Fibroblast of peridontal ligament (primary cell): ENCODE results near the gene TMEM143.
"Not testable (repeated sequence)": the region's sequence is repeated elsewhere in the genome, so short reads cannot be mapped to it uniquely, and the experiment has no call there.

Experiments used
- DNase-seq: peaks from one replicate; pipeline ENCODE4 v3.0.0-alpha.2; 2010; ENCODE audit errors: extremely low read depth

Gene TMEM143

GRCh38 chr19:48391100-48392005, 27.6 kb upstream of the TMEM143 start, which contains the start of gene KDELR1:
Gene KDELR1, minus strand, starts transcription at chr19:48391551. Its CDS starts 193 bp downstream, at chr19:48391358.
- DNase-seq, result peak; percentile 66

DNA sequence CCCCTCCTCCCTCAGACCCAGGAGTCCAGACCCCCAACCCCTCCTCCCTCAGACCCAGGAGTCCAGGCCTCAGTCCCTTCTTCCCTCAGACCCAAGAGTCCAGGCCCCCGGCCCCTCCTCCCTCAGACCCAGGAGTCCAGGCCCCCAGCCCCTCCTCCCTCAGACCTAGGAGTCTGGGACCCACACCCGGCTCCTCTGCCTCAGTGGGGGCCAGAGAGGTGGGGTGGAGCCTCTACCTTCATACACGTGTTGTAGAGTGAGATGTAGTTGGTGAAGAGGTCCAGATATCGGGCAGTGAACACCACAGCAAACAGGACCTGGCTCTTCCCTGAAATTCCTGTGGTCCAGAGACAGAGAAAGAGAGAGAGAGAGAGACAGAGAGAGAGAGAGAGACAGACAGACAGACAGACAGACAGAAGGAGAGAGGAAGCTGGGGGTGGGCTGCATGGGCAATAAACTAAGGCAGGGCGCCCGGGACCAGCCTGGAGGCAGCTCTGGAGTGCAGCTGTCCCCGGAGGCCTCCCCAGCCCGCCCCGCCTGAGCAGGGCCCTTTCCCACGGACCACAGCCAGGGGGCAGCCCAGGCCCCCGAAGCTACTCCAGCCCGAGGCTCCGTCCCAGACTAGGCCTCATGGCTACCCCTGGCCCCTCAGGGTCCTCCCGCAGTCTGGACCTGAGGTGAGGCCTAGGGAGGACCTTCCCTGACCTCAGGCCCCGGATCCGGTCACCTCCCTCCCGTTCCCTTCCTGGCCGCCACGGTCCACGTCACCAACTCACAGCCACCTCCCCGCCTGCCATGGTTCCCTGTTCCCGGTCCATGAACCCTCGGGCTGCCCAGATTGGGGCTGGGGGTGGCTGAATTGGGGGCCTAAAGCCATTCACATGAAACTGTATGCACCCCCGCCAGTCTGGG, 26.7 kb upstream of the TMEM143 start:
- peak; percentile 53 for DNase-seq

DNA sequence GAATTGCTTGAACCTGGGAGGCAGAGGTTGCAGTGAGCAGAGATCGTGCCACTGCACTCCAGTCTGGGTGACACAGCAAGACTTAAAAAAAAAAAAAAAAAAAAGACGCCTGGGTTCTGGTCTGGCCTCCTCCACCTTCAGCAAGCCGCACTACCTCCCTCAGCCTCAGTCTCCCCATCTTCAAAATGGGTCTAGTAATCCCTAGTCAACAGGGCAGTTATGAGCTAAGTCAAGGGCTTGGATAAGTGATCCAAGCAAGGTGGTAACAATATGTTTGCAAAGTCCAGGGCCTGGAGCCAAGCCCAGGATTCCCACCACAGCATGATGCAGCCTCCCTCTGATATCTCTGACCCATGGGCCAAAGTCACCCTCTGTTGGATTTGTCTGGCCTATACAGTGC, 23.2 kb upstream of the TMEM143 start:
- no peak for DNase-seq

DNA sequence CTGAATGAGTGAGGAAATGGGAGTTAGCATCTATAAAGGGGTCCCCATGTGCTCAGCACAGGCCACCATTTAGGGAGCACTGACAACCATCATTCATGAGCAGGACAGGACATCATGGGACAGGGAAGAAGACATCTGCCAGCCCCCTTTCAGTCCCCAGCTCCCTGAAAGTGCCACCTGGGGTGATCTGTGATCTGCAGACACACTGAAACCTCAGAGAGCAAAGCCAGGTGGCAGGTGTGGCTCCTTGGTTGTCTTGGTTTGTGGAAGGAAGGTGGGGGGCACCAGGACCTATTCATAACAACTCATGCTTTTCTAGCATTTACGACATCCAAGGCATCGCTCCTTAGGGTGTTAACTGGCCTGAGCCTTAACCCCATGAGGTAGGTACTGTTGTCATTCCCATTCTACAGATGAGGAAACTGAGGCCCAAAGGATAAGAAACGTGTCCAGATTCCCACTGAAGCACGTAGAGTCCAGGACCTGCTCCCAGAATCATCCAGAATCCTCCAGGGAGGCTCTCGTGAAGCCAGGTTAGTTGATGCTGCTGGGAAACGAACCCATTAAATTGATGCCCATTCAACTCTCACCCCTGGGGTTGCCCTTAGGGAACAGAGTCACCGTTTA, 21.8 kb upstream of the TMEM143 start:
- DNase-seq, result no peak

DNA sequence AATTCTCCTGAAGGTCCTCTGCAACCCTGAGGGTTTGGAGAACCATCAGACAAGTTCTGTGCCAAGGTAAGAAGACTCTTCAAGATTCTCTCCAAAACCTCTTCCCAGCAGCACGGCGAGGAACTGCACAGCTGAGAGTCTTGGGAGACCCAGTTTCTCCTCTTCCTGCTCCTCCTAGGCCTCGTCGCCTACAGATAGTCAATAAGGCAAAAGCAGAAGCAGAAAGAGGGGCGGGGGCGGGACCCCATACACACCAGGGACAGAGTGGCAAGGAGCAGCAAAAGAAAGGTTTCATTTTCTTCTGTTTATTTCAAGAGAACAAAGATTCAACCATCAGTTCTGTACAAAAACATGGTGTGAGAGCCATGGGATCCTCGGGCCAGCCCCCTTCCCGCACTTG, 18.5 kb upstream of the TMEM143 start:
- DNase-seq, result no peak

DNA sequence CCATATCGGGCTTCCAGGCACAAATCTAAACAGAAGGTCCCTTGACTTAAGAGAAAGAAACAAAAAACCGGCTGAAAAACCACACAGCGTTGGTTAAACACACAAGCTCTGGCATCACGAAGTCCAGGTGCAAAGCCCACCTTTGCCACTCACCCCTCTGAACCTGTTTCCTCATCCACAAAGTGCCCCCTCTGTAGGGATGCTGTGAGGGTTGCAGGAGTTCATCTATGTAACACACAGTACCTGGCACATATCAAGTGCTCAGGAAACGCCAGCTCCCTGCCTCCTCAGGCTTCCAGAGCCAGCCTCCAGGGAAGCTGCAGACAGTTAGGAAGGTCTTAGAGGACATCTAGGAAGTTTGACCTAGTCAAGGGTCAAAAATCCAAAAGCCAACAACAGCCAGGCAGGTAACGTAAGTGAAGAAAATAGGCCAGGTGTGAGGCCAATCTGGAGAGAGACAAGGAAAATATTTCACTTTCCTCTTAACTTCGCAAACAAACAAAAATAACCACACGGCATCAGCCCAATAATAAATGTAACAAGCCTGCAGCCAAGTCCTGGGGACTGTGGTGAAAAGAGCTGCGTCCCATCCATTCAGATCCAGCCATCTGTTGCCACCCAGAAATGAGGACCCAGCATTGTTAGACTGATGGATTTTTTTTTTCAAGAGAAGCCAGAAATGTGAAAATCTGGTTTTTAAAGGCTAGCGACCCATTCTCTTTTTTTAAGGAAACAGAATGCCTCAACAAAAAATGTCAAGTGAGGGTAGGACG, 17.6 kb upstream of the TMEM143 start:
- DNase-seq, result no peak

- no peak for DNase-seq
Measured at GRCh38 chr19:48379058-48379457, 15.3 kb upstream of the TMEM143 start.

DNA sequence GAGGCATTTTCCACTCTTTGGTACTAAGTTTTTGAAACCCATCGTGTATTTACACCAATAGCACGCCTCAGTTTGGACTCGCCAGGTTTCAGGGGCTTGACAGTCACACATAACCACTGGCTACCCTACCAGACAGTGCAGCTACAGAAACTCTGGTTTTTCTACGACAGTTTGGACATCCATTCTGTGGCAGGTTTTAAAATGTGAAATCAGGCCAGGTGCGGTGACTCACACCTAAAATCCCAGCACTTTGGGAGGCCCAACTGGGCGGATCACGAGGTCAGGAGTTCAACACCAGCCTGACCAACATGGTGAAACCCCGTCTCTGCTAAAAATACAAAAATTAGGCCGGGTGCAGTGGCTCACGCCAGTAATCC, 14.4 kb upstream of the TMEM143 start:
- DNase-seq, result no peak

- DNase-seq, result no peak
Measured at GRCh38 chr19:48373567-48373966, 9.8 kb upstream of the TMEM143 start.

- DNase-seq, result no peak
Measured at GRCh38 chr19:48372904-48373303, 9.2 kb upstream of the TMEM143 start.

DNA sequence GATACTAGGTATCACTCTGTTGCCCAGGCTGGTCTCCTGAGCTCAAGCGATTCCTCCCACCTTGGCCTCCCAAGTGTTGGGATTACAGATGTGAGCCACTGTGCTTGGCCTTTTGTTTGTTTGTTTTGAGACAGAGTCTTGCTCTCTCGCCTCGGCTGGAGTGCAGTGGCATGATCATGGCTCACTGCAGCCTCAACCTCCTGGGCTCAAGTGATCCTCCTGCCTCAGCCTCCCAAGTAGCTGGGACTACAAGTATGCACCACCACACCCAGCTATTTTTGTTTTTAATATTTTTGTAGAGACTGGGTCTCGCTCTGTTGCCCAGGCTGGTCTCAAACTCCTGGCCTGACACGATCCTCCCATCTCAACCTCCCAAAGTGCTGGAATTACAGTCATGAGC, 8.0 kb upstream of the TMEM143 start:
- not testable (repeated sequence) for DNase-seq

DNA sequence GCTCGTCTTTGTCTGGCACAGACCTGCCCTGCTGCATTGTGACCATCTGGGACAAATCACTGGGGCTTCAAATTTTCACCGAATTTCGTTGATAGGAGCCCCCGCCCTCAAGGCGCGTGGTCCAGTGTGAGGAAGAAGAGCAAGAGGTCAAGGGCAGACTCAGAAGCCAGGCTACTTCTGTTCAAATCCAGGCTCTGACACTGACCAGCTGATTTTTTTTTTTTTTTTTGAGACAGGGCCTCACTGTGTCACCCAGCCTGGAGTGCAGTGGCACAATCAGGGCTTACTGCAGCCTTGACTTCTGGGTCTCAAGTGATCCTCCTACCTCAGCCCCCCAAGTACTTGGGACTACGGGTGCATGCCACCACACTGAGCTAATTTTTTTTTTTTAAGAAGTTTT, 7.6 kb upstream of the TMEM143 start:
- no peak for DNase-seq

- DNase-seq, result no peak
Measured at GRCh38 chr19:48370955-48371354, 7.2 kb upstream of the TMEM143 start.

DNA sequence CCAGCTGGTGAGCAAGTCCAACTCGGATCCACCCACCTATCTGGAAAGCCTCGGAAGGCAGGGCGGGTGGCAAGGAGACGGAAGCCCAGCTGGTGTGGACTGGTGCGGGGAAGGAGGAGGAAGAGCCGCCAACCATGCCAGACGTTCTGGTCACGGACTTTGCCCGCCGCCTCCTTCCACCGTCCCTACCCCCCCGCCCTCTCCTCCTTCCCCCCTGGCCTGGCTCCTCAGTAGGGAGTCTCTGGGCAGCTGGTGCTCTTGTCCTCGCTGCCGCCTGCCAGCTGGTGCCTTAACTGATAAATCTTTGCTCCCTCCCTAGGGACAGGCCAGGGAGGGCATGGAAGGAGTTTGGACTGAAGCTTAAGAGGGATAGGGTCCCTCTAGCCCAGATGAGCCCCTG, 5.2 kb upstream of the TMEM143 start:
- no peak for DNase-seq

DNA sequence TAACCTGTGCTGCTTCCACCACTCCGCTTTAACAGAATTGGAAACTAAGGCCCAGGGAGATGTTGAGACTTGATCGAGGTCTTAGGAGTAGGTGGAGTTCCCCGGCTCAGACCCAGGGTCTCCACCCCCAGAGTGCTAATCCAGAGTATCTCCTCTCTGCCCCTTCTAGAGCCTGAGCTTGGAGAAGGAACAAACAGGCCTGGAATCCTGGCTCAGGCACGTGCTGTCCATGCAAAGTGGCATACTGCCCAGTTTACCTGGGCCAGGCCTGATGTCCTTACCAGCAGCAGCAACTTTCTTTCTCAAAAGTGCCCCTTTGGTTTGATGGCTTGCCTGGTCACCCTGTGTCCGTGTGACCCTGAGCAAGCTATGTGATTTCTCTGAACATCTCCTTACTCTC, 4.1 kb upstream of the TMEM143 start:
- no peak for DNase-seq

DNA sequence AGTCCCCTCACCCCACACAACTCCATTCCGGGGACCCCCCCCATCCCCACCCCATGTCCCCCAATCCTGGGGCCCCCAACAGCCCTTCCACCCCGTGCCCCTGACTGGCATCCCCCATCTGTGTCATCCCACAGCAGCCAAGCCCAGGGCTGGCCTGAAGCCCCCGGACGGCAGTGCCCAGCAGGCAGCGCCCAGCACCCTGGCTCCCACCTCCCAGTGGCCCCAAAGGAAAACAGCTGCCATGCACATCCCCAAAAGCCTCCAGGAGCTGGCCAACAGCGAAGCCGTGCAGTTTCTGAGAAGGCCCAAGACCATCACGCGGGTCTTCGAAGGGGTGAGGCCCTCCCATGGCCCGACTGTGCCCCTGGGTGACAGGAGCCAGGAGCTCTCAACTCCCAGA, 1.9 kb upstream of the TMEM143 start:
- no peak for DNase-seq

DNA sequence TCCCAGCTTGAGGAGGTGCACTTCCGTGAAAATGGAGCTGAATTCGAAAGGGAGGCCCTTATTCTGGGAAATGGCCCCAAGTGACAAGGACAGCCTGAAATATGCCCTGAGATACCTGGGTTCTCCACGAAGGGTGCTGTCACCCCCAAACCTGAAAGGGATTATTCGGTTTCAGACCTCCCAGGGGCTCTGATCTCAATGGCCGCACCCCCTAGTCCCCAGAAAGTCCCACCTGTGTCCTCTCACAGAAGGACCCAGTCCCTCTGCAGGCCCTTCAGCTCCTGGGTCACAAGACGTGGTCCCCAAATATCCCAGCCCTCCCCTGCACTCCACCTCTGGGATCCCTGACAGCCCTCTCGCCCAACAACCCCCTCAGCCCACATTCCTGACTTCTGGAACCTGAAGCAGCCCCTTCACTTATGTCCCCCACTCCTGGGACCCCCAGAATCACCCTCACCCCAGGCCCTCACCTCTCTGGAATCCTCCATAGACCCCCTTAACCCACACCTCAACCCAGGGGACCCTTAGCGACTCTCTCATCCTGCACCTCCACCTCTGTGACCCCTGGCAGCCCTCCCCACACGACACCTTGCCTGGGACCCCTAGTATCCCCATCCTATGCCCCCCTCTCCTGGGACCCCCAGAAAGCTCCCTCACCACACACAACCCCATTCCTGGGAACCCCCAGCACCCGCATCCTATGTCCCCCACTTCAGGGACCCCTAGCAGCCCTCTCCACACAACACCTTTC, 1.0 kb upstream of the TMEM143 start:
- DNase-seq, result no peak

DNA sequence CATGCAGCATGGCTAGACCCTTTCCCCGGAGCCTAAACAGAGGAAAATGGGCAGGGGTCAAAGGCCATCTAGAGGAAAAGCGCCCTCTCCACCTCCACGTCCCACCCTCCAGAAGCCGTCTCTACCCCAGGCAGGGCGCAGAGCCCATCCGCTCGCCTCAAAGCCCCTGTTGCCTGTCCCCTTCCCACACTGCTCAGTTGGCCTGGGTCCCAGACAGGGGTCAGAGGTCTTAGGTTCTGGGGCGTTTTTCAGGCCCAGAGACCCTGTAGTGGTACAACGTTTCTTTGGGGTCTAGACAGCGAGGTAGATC, 285 bp downstream of the TMEM143 start:
- no peak for DNase-seq

- peak; percentile 84 for DNase-seq
Measured at GRCh38 chr19:48362716-48363499, 832 bp downstream of the TMEM143 start.

DNA sequence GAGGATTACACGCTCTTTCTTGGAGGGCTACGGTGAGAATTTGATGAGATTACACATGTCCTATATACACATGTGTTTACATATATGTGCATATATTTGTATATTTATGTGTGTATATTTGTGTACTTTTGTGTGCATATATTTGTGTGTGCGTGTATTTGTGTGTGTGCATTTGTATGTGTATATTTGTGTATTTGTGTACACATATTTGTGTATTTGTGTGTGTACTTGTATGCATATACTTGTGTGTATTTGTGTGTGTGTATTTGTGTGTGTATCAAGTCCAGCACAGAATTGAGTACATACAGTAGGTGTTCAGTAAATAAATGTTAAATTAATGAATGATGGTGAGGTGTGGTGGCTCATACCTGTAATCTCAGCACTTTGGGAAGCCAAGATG, 1.8 kb downstream of the TMEM143 start:
- no peak for DNase-seq
